GM18526 (cell line): ENCODE results near the gene ELOVL2.

Experiments used
- POLR2A ChIP-seq: IDR thresholded peaks from 3 replicates; pipeline ENCODE4 v1.6.1; 2011; ENCODE audit not compliant: insufficient read length; ENCODE audit errors: extremely low read depth

Gene ELOVL2

GRCh38 chr6:11043961-11044711 lies at the start of gene ELOVL2:
Gene ELOVL2, minus strand, starts transcription at chr6:11044305. Its CDS starts 75 bp downstream, at chr6:11044230.
- no peak for TF ChIP-seq POLR2A

GRCh38 chr6:11093376-11093625 lies 49.2 kb upstream of the ELOVL2 start:
- peak; percentile 80 for TF ChIP-seq POLR2A

- no peak for TF ChIP-seq POLR2A
These were observed 48.7 kb upstream of the ELOVL2 start for GRCh38 chr6:11092668-11093375.

GRCh38 chr6:11089695-11090094 lies 45.6 kb upstream of the ELOVL2 start:
- no peak for TF ChIP-seq POLR2A

- no peak for TF ChIP-seq POLR2A
These were observed 41.8 kb upstream of the ELOVL2 start for GRCh38 chr6:11085758-11086435.

- no peak for TF ChIP-seq POLR2A
These were observed 39.9 kb upstream of the ELOVL2 start for GRCh38 chr6:11083956-11084355.

GRCh38 chr6:11083491-11083890 lies 39.4 kb upstream of the ELOVL2 start:
- TF ChIP-seq POLR2A, result no peak

- no peak for TF ChIP-seq POLR2A
These were observed 36.2 kb upstream of the ELOVL2 start for GRCh38 chr6:11080296-11080695.

GRCh38 chr6:11078266-11078665 lies 34.2 kb upstream of the ELOVL2 start:
- TF ChIP-seq POLR2A, result no peak

GRCh38 chr6:11076540-11076939 lies 32.4 kb upstream of the ELOVL2 start:
- TF ChIP-seq POLR2A, result no peak

GRCh38 chr6:11072101-11072500 lies 28.0 kb upstream of the ELOVL2 start:
- TF ChIP-seq POLR2A, result no peak

- no peak for TF ChIP-seq POLR2A
These were observed 25.7 kb upstream of the ELOVL2 start for GRCh38 chr6:11069760-11070159.

- TF ChIP-seq POLR2A, result no peak
These were observed 23.2 kb upstream of the ELOVL2 start for GRCh38 chr6:11067348-11067747.

- no peak for TF ChIP-seq POLR2A
These were observed 22.6 kb upstream of the ELOVL2 start for GRCh38 chr6:11066505-11067347.

GRCh38 chr6:11065436-11066202 lies 21.5 kb upstream of the ELOVL2 start:
- TF ChIP-seq POLR2A, result no peak

- TF ChIP-seq POLR2A, result no peak
These were observed 20.7 kb upstream of the ELOVL2 start for GRCh38 chr6:11064836-11065235.
